GM12872 (cell line): ENCODE data around the gene TEX51.

ENCODE experiments used
- TF ChIP-seq, protein P1 (sequence below): IDR thresholded peaks from 3 replicates; pipeline ENCODE4 v1.5.1; 2011; ENCODE audit warnings: low read depth, mild to moderate bottlenecking, low read length, moderate library complexity; ENCODE audit not compliant: insufficient read depth

TEX51 gene

DNA sequence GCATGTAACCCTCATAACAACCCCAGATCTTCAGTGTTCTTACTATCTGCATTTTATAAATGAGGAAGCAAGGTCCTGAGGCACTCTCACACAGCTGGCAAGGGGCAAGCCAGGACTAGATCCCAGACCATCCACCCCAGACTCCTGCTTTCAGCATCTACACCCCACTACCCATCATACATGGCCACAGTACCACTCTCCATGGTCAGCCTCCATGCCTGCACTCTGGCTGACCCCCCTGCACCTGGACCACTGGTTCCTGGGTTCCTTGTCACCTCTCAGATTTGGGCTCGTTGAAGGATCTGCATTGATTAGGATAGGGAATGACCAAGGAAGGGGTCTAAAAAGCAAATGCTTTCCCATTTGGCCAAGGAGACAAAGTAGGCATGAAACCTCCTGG is 36.0 kb upstream of the TEX51 start:
- TF ChIP-seq, protein P1, sequence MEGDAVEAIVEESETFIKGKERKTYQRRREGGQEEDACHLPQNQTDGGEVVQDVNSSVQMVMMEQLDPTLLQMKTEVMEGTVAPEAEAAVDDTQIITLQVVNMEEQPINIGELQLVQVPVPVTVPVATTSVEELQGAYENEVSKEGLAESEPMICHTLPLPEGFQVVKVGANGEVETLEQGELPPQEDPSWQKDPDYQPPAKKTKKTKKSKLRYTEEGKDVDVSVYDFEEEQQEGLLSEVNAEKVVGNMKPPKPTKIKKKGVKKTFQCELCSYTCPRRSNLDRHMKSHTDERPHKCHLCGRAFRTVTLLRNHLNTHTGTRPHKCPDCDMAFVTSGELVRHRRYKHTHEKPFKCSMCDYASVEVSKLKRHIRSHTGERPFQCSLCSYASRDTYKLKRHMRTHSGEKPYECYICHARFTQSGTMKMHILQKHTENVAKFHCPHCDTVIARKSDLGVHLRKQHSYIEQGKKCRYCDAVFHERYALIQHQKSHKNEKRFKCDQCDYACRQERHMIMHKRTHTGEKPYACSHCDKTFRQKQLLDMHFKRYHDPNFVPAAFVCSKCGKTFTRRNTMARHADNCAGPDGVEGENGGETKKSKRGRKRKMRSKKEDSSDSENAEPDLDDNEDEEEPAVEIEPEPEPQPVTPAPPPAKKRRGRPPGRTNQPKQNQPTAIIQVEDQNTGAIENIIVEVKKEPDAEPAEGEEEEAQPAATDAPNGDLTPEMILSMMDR = no peak

DNA sequence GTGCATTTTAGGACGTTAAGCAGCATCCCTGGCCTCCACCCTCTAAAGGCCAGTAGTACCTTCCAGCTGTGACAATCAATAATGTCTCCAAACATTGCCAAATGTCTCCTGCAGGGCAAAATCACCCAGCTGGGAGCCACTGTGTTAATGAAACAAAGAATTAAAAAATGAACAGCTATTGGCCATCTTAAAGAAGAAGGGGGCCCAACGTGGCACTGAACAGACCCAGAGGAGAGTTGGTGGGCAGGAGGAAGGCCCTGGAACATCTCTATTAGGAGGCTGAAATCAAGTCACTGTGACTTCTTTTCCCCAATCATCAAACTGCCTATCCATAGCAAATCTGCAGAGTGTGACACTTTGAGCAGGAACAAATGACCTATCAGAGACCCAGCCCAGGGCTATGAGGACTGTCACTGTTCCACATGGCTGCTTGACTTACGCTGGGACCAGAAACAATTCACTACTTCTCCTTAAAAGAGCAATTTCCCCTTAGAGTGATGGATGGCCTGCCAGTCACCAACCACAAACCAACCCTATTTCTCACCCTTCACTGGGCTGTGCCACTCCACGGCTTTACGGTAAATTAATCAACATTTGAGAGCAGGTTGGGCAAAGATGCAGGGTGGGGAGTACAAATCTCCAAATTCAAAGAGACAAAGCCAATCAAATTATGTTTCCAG is 35.2 kb upstream of the TEX51 start:
- TF ChIP-seq, protein P1 = no peak

GRCh38 chr2:126864861-126865260 is 33.8 kb upstream of the TEX51 start:
- TF ChIP-seq, protein P1 = peak; percentile 51

DNA sequence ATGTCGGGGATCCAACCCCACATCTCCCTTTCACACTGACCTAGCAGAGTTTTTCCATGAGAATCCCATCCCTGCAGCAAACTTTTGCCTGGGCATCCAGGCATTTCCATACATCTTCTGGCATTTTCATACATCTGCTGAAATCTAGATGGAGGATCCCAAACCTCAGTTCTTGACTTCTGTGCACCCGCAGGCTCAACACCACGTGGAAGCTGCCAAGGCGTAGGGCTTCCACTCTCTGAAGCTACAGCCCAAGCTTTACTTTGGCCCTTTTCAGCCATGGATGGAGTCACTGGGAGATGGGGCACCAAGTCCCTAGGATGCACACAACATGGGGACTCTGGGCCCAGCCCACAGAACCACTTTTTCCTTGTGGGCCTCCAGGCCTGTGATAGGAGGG is 32.2 kb upstream of the TEX51 start:
- TF ChIP-seq, protein P1 = no peak

DNA sequence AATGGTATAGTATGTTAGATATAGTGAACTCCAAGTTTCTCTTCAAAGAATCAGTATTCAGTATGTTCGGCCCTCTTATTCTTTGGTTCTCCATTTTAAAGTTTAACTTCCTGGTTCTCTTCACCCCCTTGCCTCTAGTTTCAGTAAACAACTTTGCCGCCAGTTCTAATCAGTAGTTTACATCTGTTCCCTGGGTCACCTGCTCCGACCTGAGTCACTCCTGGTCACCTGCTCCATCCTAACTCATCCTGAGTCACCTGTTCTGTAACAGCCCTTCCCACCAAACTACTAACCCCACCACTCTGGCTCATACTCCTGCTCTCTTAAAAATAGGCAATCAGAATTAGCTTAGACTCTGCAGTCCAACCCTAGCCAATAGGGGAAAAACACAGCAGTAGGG is 23.7 kb upstream of the TEX51 start:
- TF ChIP-seq, protein P1 = no peak

GRCh38 chr2:126876631-126877030 is 22.1 kb upstream of the TEX51 start:
- TF ChIP-seq, protein P1 = no peak

GRCh38 chr2:126877041-126877440 is 21.6 kb upstream of the TEX51 start:
- TF ChIP-seq, protein P1 = no peak
